Endothelial cell of umbilical vein (primary cell): ENCODE data around the gene TLR8. TPM values are rescaled to one million over a fixed set of nuclear protein-coding genes. Genes with fewer than 3 reads are reported as not detected.
A peak's percentile ranks its signal among the peaks of the same experiment; 100 is the strongest.

Experiments
- BruUV-seq: library from RNA; stranded (reverse); fragments of 400-500 nt; replicated peaks from 2 replicates; lab custom pipeline; 2021; lab: Mats Ljungman, UMichigan
- CTCF ChIA-PET: fragments of 300-600, 350-600 bp; sonication (Branson Sonifier 250); formaldehyde crosslinking; loops from one replicate; lab custom pipeline; 2021; ENCODE audit warnings: antibody characterized with exemption, inconsistent platforms; lab: Charles Lee
- POLR2A ChIA-PET: fragments of 300-600, 350-600 bp; sonication (Branson Sonifier 250); formaldehyde crosslinking; loops from one replicate; lab custom pipeline; 2021; ENCODE audit warnings: antibody characterized with exemption, inconsistent platforms; lab: Charles Lee
- DNase-seq: peaks from one replicate; pipeline ENCODE4 v3.0.0-alpha.2; 2011; ENCODE audit warnings: low read depth, low spot score
- FAIRE-seq: peaks from 2 replicates; lab custom pipeline; 2011; peaks lifted over from hg19 to GRCh38; lab: Jason Lieb, UNC
- H2AFZ ChIP-seq: 2 replicates; pipeline ENCODE4 v1.6.0; 2012; ENCODE audit warnings: low read depth, low read length, control low read depth, inconsistent platforms
- H3K27ac ChIP-seq: 2 replicates; pipeline ENCODE4 v1.5.1; 2011; ENCODE audit warnings: low read depth, mild to moderate bottlenecking, control low read depth, low read length, moderate library complexity; ENCODE audit not compliant: insufficient read depth
- H3K27me3 ChIP-seq, 2 experiments: 2 replicates each; pipeline versions ENCODE4 v1.6.0 to v1.6.1; 2011; ENCODE audit warnings: low read length in 2 of 2, mixed read lengths in 1 of 2; ENCODE audit not compliant: control insufficient read depth in 2 of 2, insufficient read depth in 2 of 2
- H3K36me3 ChIP-seq, 2 experiments: 2 replicates in 1 of 2; 3 replicates in 1 of 2; pipeline ENCODE4 v1.5.1; 2011; ENCODE audit warnings: low read length in 2 of 2, mild to moderate bottlenecking in 1 of 2, moderate library complexity in 1 of 2; ENCODE audit not compliant: control insufficient read depth in 2 of 2, insufficient read depth in 2 of 2; ENCODE audit errors: extremely low read depth in 1 of 2
- H3K4me1 ChIP-seq: 3 replicates; pipeline ENCODE4 v1.5.1; 2011; ENCODE audit warnings: mild to moderate bottlenecking, low read length; ENCODE audit not compliant: control insufficient read depth, insufficient read depth; ENCODE audit errors: extremely low read depth
- H3K4me2 ChIP-seq: 2 replicates; pipeline ENCODE4 v1.6.1; 2011; ENCODE audit warnings: low read length, control low read depth, mixed read lengths; ENCODE audit not compliant: insufficient read depth
- H3K4me3 ChIP-seq, 3 experiments: fragments of 200-600 bp in 1 of 3; sonication (generic), shearing (Covaris generic) in 1 of 3; replicated peaks in 1 of 3; 2 replicates each; pipeline ENCODE4 v1.5.1; 2011 to 2016; ENCODE audit warnings: control low read depth in 3 of 3, low read length in 3 of 3, mild to moderate bottlenecking in 2 of 3, inconsistent platforms in 1 of 3, low read depth in 1 of 3, moderate library complexity in 1 of 3; ENCODE audit not compliant: insufficient read depth in 1 of 3
- H3K79me2 ChIP-seq: 2 replicates; pipeline ENCODE4 v1.6.0; 2012; ENCODE audit warnings: low read length, inconsistent platforms; ENCODE audit not compliant: control insufficient read depth, insufficient read depth
- H3K9ac ChIP-seq: replicated peaks from 2 replicates; pipeline ENCODE3; 2011; ENCODE audit warnings: low read length, control low read depth; ENCODE audit not compliant: insufficient read depth; ENCODE audit errors: extremely low read depth
- H3K9me1 ChIP-seq: replicated peaks from 3 replicates; pipeline ENCODE4 v1.6.0; 2011; ENCODE audit warnings: mild to moderate bottlenecking, low read length; ENCODE audit not compliant: control insufficient read depth, insufficient read depth; ENCODE audit errors: extremely low read depth
- H3K9me3 ChIP-seq: replicated peaks from 2 replicates; pipeline ENCODE4 v1.5.1; 2012; ENCODE audit warnings: low read length, inconsistent platforms; ENCODE audit not compliant: control insufficient read depth, insufficient read depth
- H4K20me1 ChIP-seq: replicated peaks from 2 replicates; pipeline ENCODE3; 2011; ENCODE audit warnings: mild to moderate bottlenecking, low read length; ENCODE audit not compliant: control insufficient read depth, insufficient read depth; ENCODE audit errors: extremely low read depth
- EZH2 ChIP-seq: IDR thresholded peaks from 2 replicates; pipeline ENCODE4 v1.6.1; 2012; ENCODE audit warnings: borderline replicate concordance, low read depth, mild to moderate bottlenecking, moderate library complexity, low read length, inconsistent platforms; ENCODE audit not compliant: severe bottlenecking
- GATA2 ChIP-seq: IDR thresholded peaks from 2 replicates; pipeline ENCODE4 v1.7.0; 2011; ENCODE audit warnings: low read depth, mild to moderate bottlenecking, moderate library complexity, mixed read lengths, low read length; ENCODE audit not compliant: insufficient read length, insufficient read depth
- JUN ChIP-seq: IDR thresholded peaks from 2 replicates; pipeline ENCODE4 v1.6.1; 2011; ENCODE audit warnings: borderline replicate concordance, low read depth; ENCODE audit not compliant: insufficient read length, insufficient read depth
- MYC ChIP-seq: IDR thresholded peaks from one replicate; pipeline ENCODE4 v1.6.1; 2011; ENCODE audit warnings: mild to moderate bottlenecking, low read depth, low read length
- POLR2A ChIP-seq: IDR thresholded peaks from 2 replicates; pipeline ENCODE4 v1.6.1; 2012; ENCODE audit warnings: low read depth, mild to moderate bottlenecking, control low read depth, low read length
- POLR2AphosphoS5 ChIP-seq: IDR thresholded peaks from 2 replicates; pipeline ENCODE4 v1.6.1; 2012; ENCODE audit warnings: low read depth, mild to moderate bottlenecking, control low read depth, low read length, moderate library complexity; ENCODE audit not compliant: insufficient read depth
- dilution Hi-C: fragments of 300-500 bp; cut with MboI; formaldehyde crosslinking; loops from one replicate; pipeline ENCODE4 v1.15.0; 2019; ENCODE audit warnings: low sequenced_read_pairs; ENCODE audit not compliant: extremely low pct_ligation_motif_present
- intact Hi-C: fragments of 100-400 bp; cut with micrococcal nuclease; formaldehyde crosslinking; loops from one replicate; pipeline ENCODE4 v1.10.0; 2022
- polyA plus RNA-seq, 4 experiments: library from polyadenylated mRNA; depleted of rRNA in 3 of 4; stranded (reverse) in 3 of 4; unstranded in 1 of 4; fragments of >200 nt; gene quantifications; 2 replicates each; pipeline versions ENCODE4 v1.2.1 to v1.2.3, GENCODE V29; 2011 to 2012; ENCODE audit warnings: missing spikeins in 1 of 4
- total RNA-seq: library from RNA; stranded (reverse); gene quantifications from 2 replicates; pipeline ENCODE4 v1.2.3, GENCODE V29; 2021
- TF ChIP-seq, protein P1 (sequence below), 2 donors: IDR thresholded peaks; 1 replicate in 1 of 2; 2 replicates in 1 of 2; pipeline ENCODE4 v1.5.1; 2011; ENCODE audit warnings: low read length in 2 of 2, mild to moderate bottlenecking in 2 of 2, moderate library complexity in 2 of 2, control low read depth in 1 of 2, inconsistent platforms in 1 of 2, low read depth in 1 of 2; ENCODE audit not compliant: insufficient read depth in 1 of 2; ENCODE audit errors: extremely low read depth in 1 of 2

Gene TLR8
- total and polyA plus RNA-seq, 2 donors (not counting 3 experiments of a cell fraction or from before 2014, with no cell fraction given): not detected

DNA sequence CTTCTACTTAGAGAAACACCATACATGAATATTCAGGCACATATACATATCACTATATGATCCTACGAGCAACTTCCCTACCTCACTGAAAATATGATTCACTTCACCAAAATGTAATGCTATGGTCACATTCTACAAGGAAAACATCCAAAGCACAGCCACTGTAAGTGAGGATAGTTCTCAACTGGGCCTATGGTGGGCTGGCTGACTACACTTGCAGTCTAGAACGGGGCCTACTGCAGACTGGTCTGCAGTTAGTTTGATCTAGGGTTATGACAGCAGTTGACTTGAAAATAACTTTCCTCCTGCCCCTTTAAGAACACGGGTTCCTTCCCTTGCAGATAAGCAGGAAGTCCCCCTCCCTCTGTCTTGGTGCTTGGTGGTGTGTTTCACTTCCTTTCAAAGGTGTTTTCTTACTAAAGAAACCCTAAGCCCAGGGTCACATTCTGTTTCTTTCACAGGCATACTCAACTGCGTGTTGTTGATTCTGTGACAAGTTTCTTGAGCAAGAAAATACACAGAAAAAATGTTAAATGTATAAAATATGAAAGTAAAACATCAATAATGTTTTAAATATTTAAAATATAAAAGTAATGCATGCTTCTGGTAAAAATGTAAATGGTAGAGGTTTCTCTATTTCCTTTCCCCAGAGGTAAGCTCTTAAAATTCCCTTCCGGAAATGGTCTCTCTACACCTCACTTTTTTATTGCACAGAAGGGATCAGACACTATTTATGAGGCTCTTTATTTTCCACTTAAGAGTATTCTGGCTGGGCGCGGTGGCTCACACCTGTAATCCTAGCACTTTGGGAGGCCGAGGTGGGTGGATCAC, 50.5 kb downstream of the TLR8 start:
- TSS peak; percentile 39 for BruUV-seq
- Histone ChIP-seq H3K79me2 (no peaks in the 10 kb centered on the region), H3K4me2 (peak overlapping the region; percentile 24), H3K4me3 (no peak overlapping the region), H4K20me1 (no peaks in the 10 kb centered on the region), H3K9ac (peak overlapping the region; percentile 51), H3K36me3 (no peaks in the 10 kb centered on the region), H3K9me1 (no peaks in the 10 kb centered on the region), H3K9me3 (no peaks in the 10 kb centered on the region), H3K27ac (peak overlapping the region; percentile 85), H3K27me3 (no peaks in the 10 kb centered on the region), H3K4me1 (peaks cover 26% of the 10 kb centered on the region), H2AFZ (peak overlapping the region; percentile 45)
- CTCF ChIA-PET: interaction anchor here (0.8 to 2.2 kb wide), 3 partner anchors 10 to 14 kb away, joined by 4 to 9 read pairs (median 6); no protein-coding TSS in a partner anchor
- TF ChIP-seq GATA2 (peak; percentile 46), EZH2 (no peak), POLR2A (peak; percentile 15)
- intact Hi-C loops (loop anchor here (2.0 to 10.0 kb wide), 2 partner anchors 14 to 1918 kb away; partner anchors contain the start of genes FANCB and MOSPD2), dilution Hi-C loops (no loop called here)
- POLR2A ChIA-PET: interaction anchor here (1.0 to 1.2 kb wide), 3 partner anchors 10 to 22 kb away, joined by 3 to 8 read pairs (median 4); no protein-coding TSS in a partner anchor
- FAIRE-seq (peak; percentile 100), DNase-seq (peak; percentile 77)

DNA sequence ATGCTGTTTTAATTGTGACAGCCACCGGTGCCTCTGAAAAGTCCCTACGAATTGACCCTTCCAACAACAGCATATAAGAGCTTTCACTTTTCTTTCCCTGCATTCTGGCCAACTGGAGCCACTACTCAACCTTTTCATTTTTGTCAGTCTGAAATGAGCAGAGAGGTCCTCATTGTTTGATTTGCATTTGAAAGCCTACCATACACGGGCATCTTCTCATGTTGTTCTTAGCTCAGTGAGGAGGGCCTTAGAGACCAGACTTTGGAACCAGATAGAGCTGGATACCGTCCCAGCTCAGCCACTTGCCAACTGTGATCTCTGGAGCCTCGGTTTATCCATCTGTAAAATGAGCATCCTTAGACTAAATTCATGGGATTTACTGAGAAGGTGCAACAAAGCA, 51.6 kb downstream of the TLR8 start:
- no peaks in the 10 kb centered on the region for H3K27me3 ChIP-seq
- no peaks in the 10 kb centered on the region for H3K9me3 ChIP-seq
- H3K9ac ChIP-seq: no peak overlapping the region
- BruUV-seq: no TSS peak
- no peak overlapping the region for H3K4me3 ChIP-seq
- dilution Hi-C loops: no loop called here
- POLR2A ChIA-PET: no interaction called here
- no peaks in the 10 kb centered on the region for H4K20me1 ChIP-seq
- no peak for DNase-seq
- H2AFZ ChIP-seq: no peak overlapping the region
- H3K27ac ChIP-seq: no peak overlapping the region
- H3K4me1 ChIP-seq: peaks cover 26% of the 10 kb centered on the region
- TF ChIP-seq EZH2 (no peak), GATA2 (no peak), JUN (no peak), MYC (no peak), POLR2AphosphoS5 (no peak)
- TF ChIP-seq, protein P1, sequence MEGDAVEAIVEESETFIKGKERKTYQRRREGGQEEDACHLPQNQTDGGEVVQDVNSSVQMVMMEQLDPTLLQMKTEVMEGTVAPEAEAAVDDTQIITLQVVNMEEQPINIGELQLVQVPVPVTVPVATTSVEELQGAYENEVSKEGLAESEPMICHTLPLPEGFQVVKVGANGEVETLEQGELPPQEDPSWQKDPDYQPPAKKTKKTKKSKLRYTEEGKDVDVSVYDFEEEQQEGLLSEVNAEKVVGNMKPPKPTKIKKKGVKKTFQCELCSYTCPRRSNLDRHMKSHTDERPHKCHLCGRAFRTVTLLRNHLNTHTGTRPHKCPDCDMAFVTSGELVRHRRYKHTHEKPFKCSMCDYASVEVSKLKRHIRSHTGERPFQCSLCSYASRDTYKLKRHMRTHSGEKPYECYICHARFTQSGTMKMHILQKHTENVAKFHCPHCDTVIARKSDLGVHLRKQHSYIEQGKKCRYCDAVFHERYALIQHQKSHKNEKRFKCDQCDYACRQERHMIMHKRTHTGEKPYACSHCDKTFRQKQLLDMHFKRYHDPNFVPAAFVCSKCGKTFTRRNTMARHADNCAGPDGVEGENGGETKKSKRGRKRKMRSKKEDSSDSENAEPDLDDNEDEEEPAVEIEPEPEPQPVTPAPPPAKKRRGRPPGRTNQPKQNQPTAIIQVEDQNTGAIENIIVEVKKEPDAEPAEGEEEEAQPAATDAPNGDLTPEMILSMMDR (IDR thresholded peaks at IDR 0.05; ENCODE audit: extremely low read depth in 1 of 2, insufficient read depth in 1 of 2, low read depth in 1 of 2, low read length in 2 of 2): no peak
- no peaks in the 10 kb centered on the region for H3K79me2 ChIP-seq
- no peaks in the 10 kb centered on the region for H3K9me1 ChIP-seq
- H3K36me3 ChIP-seq: no peaks in the 10 kb centered on the region
- no peak for FAIRE-seq
- no peak overlapping the region for H3K4me2 ChIP-seq
- CTCF ChIA-PET: interaction anchor here (2.2 kb wide), 1 partner anchor 12 kb away, joined by 6 read pairs; no protein-coding TSS in a partner anchor
- intact Hi-C loops: loop anchor here (10.0 kb wide), 1 partner anchor 1917 kb away; the partner anchor contains the start of genes FANCB and MOSPD2
